ENCODE measurements around the gene EFCAB6.

GRCh38 chr22:43529461-43529860 is 282.6 kb downstream of the EFCAB6 start:
- TF ChIP-seq SPI1 (IDR thresholded peaks at IDR 0.05; ENCODE audit: low read depth, low read length) (no peak), POLR2A (IDR thresholded peaks at IDR 0.05; ENCODE audit: low read depth, low read length) (no peak), POLR2AphosphoS5 (IDR thresholded peaks at IDR 0.05; ENCODE audit: low read depth, low read length) (no peak), TAF1 (IDR thresholded peaks at IDR 0.05; ENCODE audit: low read depth, low read length) (no peak), POU2F2 (IDR thresholded peaks at IDR 0.05; ENCODE audit: low read depth, low read length) (no peak)

All from GM12891 (cell line).